OCI-LY7 (cell line): ENCODE measurements around the gene EIF4G1. TPM values are rescaled to one million over a fixed set of nuclear protein-coding genes. Genes with fewer than 3 reads are reported as not detected.

Source experiments
- BruUV-seq: library from RNA; stranded (reverse); fragments of 400-500 nt; replicated peaks from 2 replicates; lab custom pipeline; 2021; lab: Mats Ljungman, UMichigan
- CTCF ChIA-PET: fragments of 300-600 bp; sonication (Branson Sonifier 250); formaldehyde crosslinking; loops from one replicate; lab custom pipeline; 2022; ENCODE audit warnings: antibody characterized with exemption; ENCODE audit not compliant: unreplicated experiment; lab: Charles Lee
- POLR2A ChIA-PET: fragments of 300-600 bp; sonication (Branson Sonifier 250); formaldehyde crosslinking; loops from one replicate; lab custom pipeline; 2022; ENCODE audit warnings: antibody characterized with exemption; lab: Charles Lee
- DNase-seq: peaks from one replicate; pipeline ENCODE4 v3.0.0-alpha.2; 2015; ENCODE audit warnings: low spot score
- H2AFZ ChIP-seq: fragments of 200-600 bp; sonication (generic), shearing (Covaris generic); 2 replicates; pipeline ENCODE4 v1.6.1; 2014; ENCODE audit warnings: mild to moderate bottlenecking, antibody characterized with exemption, low read length, moderate library complexity
- H3K27ac ChIP-seq: fragments of 200-600 bp; sonication (generic); 2 replicates; pipeline ENCODE4 v1.5.1; 2014; ENCODE audit warnings: mixed run types, low read depth, mild to moderate bottlenecking, moderate library complexity, low read length, inconsistent platforms; ENCODE audit not compliant: poor library complexity, severe bottlenecking
- H3K36me3 ChIP-seq: fragments of 200-600 bp; sonication (generic); 2 replicates; pipeline ENCODE4 v1.6.1; 2014; ENCODE audit warnings: mild to moderate bottlenecking, antibody characterized with exemption, low read length, moderate library complexity, mixed read lengths; ENCODE audit not compliant: insufficient read depth
- H3K4me1 ChIP-seq: fragments of 200-600 bp; sonication (generic); 2 replicates; pipeline ENCODE4 v1.5.1; 2014; ENCODE audit warnings: mild to moderate bottlenecking, low read length; ENCODE audit not compliant: insufficient read depth, poor library complexity, severe bottlenecking
- H3K4me2 ChIP-seq: fragments of 200-600 bp; sonication (generic); 2 replicates; pipeline ENCODE4 v1.6.1; 2014; ENCODE audit warnings: mild to moderate bottlenecking, low read length
- H3K4me3 ChIP-seq: fragments of 200-600 bp; sonication (generic); 2 replicates; pipeline ENCODE4 v1.5.1; 2014; ENCODE audit warnings: mild to moderate bottlenecking, low read depth, low read length; ENCODE audit not compliant: poor library complexity, severe bottlenecking
- H3K79me2 ChIP-seq: fragments of 200-600 bp; sonication (generic); 2 replicates; pipeline ENCODE4 v1.6.1; 2016; ENCODE audit warnings: low read depth, mild to moderate bottlenecking, low read length, moderate library complexity, mixed read lengths; ENCODE audit not compliant: insufficient read depth
- H3K9me2 ChIP-seq: fragments of 200-600 bp; sonication (generic); 2 replicates; pipeline ENCODE4 v1.6.1; 2016; ENCODE audit warnings: mild to moderate bottlenecking, low read length, mixed read lengths; ENCODE audit not compliant: insufficient read depth
- H3K9me3 ChIP-seq: fragments of 200-600 bp; sonication (generic); 2 replicates; pipeline ENCODE4 v1.6.1; 2014; ENCODE audit warnings: mild to moderate bottlenecking, mixed run types, low read length, mixed read lengths
- H4K20me1 ChIP-seq: fragments of 200-600 bp; sonication (generic); 2 replicates; pipeline ENCODE4 v1.6.1; 2014; ENCODE audit warnings: mild to moderate bottlenecking, antibody characterized with exemption, low read length, moderate library complexity, mixed read lengths; ENCODE audit not compliant: insufficient read depth
- EZH2phosphoT487 ChIP-seq: fragments of 200-600 bp; sonication (generic); IDR thresholded peaks from 2 replicates; pipeline ENCODE4 v1.6.1; 2018; ENCODE audit warnings: low read depth, borderline replicate concordance, mild to moderate bottlenecking, mixed run types, antibody characterized with exemption, low read length, moderate library complexity, mixed read lengths
- intact Hi-C: fragments of 100-400 bp; cut with micrococcal nuclease; formaldehyde crosslinking; loops from one replicate; pipeline ENCODE4 v1.10.0; 2022; ENCODE audit not compliant: unreplicated experiment
- total RNA-seq, 2 experiments: library from RNA; depleted of rRNA in 1 of 2; stranded (reverse); fragments of >200 nt in 1 of 2; shearing (Covaris generic) in 1 of 2; gene quantifications; 2 replicates each; pipeline ENCODE4 v1.2.3, GENCODE V29; 2014 to 2022
- TF ChIP-seq, protein P1 (sequence below): fragments of 200-600 bp; sonication (generic); conservative IDR thresholded peaks from 2 replicates; pipeline ENCODE4 v1.5.1; 2014; ENCODE audit warnings: mild to moderate bottlenecking, antibody characterized with exemption, low read length, moderate library complexity, mixed read lengths

The EIF4G1 gene
- total RNA-seq, 2 experiments from 2014 or later, result 245 to 412 TPM

DNA sequence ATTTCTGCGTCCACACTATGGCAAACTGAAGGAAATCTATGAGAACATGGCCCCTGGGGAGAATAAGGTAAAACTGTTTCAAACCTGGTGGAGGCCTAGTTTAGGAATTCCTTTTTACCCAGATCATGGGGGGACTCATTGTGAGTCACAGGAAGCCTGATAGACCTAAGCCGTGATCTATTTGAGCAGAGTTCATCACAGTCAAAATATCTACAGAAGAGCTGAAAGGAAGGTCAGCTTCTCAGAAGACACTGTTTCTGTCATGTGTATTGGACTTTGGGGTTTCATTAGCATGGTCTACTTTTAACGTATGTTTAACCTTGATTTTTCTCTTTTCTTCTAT, 14.1 kb upstream of the EIF4G1 start:
- ChIA-PET CTCF (no interaction called here), POLR2A (interaction anchor here (1.4 kb wide), 1 partner anchor 115 kb away, joined by 3 read pairs; the partner anchor contains the start of gene ABCF3)
- DNase-seq, result no peak
- Histone ChIP-seq H3K27ac (no peak overlapping the region), H3K9me2 (no peaks in the 10 kb centered on the region), H3K4me1 (peaks cover 12% of the 10 kb centered on the region), H2AFZ (no peak overlapping the region), H3K36me3 (peaks cover 58% of the 10 kb centered on the region), H4K20me1 (peaks cover 12% of the 10 kb centered on the region; the same call in 1 of the 2 replicates), H3K79me2 (peaks cover 18% of the 10 kb centered on the region), H3K4me3 (peak overlapping the region; percentile 96), H3K9me3 (no peaks in the 10 kb centered on the region), H3K4me2 (peak overlapping the region; percentile 87)
- no TSS peak for BruUV-seq
- TF ChIP-seq EZH2phosphoT487, result no peak
- TF ChIP-seq, protein P1, sequence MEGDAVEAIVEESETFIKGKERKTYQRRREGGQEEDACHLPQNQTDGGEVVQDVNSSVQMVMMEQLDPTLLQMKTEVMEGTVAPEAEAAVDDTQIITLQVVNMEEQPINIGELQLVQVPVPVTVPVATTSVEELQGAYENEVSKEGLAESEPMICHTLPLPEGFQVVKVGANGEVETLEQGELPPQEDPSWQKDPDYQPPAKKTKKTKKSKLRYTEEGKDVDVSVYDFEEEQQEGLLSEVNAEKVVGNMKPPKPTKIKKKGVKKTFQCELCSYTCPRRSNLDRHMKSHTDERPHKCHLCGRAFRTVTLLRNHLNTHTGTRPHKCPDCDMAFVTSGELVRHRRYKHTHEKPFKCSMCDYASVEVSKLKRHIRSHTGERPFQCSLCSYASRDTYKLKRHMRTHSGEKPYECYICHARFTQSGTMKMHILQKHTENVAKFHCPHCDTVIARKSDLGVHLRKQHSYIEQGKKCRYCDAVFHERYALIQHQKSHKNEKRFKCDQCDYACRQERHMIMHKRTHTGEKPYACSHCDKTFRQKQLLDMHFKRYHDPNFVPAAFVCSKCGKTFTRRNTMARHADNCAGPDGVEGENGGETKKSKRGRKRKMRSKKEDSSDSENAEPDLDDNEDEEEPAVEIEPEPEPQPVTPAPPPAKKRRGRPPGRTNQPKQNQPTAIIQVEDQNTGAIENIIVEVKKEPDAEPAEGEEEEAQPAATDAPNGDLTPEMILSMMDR, result no peak
- intact Hi-C loops, result no loop called here

DNA sequence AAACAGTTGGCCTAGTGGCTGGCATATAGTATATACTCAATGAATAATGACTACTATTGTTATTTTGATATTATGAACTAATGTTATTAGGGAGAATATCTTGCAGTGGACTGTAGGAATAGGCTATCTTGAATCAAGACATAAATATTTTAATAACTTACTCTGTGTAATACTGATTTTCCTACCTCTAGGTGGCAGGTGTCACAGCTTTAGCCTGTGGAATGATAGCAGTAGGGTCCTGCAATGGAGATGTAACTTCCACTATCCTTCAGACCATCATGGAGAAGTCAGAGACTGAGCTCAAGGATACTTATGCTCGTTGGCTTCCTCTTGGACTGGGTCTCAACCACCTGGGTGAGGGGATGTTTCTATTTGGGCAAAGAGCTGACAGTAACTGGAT, 8.8 kb upstream of the EIF4G1 start:
- Histone ChIP-seq H3K4me3 (no peak overlapping the region), H3K4me2 (no peak overlapping the region), H3K9me2 (no peaks in the 10 kb centered on the region), H3K79me2 (peaks cover 4% of the 10 kb centered on the region; the same call in 1 of the 2 replicates), H3K27ac (no peak overlapping the region), H3K9me3 (no peaks in the 10 kb centered on the region), H2AFZ (no peak overlapping the region), H3K36me3 (peaks cover 93% of the 10 kb centered on the region), H4K20me1 (no peaks in the 10 kb centered on the region), H3K4me1 (peaks cover 2% of the 10 kb centered on the region)
- CTCF ChIA-PET, result no interaction called here
- TF ChIP-seq, protein P1, result peak; percentile 72
- no peak for TF ChIP-seq EZH2phosphoT487
- intact Hi-C loops, result no loop called here
- POLR2A ChIA-PET, result interaction anchor here (0.6 kb wide), 1 partner anchor 131 kb away, joined by 4 read pairs; no protein-coding TSS in a partner anchor
- no TSS peak for BruUV-seq
- peak; percentile 29 for DNase-seq

DNA sequence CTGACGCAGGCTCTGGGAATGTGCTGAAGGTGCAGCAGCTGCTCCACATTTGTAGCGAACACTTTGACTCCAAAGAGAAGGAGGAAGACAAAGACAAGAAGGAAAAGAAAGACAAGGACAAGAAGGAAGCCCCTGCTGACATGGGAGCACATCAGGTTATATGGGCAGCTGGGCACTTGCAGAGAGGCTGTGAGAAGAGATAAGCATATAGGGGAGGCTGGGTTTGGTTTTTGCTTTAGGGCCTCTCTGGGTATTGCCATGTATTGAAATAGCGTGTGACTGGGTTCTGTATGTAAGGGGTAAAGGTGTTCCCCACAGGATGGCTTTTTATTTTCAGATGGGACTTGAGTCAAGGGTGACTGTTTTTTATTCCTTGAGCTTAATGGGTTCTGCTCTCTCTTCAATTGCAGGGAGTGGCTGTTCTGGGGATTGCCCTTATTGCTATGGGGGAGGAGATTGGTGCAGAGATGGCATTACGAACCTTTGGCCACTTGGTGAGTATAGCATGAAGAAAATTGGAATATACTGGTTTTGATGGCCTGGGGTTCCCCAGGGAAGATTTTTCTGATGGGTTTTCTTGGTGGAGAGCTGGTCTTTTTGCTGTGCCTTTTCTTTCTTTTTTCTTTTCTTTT, 7.9 kb upstream of the EIF4G1 start:
- intact Hi-C loops, result no loop called here
- BruUV-seq, result no TSS peak

More for the DNA sequence above, 7.9 kb upstream of the EIF4G1 start:
- ChIA-PET CTCF (no interaction called here), POLR2A (no interaction called here)
- H3K79me2 ChIP-seq, result no peaks in the 10 kb centered on the region; the same call in 1 of the 2 replicates
- no peaks in the 10 kb centered on the region for H4K20me1 ChIP-seq
- no peak for DNase-seq
- H3K36me3 ChIP-seq, result peaks cover 84% of the 10 kb centered on the region
- no peak overlapping the region for H3K4me3 ChIP-seq
- H3K4me1 ChIP-seq, result no peaks in the 10 kb centered on the region
- no peaks in the 10 kb centered on the region for H3K9me2 ChIP-seq
- H2AFZ ChIP-seq, result no peak overlapping the region
- H3K4me2 ChIP-seq, result no peak overlapping the region
- H3K27ac ChIP-seq, result no peak overlapping the region
- no peak for TF ChIP-seq EZH2phosphoT487
- TF ChIP-seq, protein P1, result no peak
- H3K9me3 ChIP-seq, result no peaks in the 10 kb centered on the region
